Liver (tissue), 2 donors: Measurements from ENCODE around the gene PMM1.

Experiments
- CTCF ChIP-seq: fragments of 150-350 bp; IDR thresholded peaks from 2 replicates; pipeline ENCODE4 v1.5.1; 2017; ENCODE audit warnings: improper control_type of control experiment, low read depth, low read length; ENCODE audit not compliant: missing input control
- REST ChIP-seq: IDR thresholded peaks from 2 replicates; pipeline ENCODE4 v1.6.1; 2016; ENCODE audit warnings: antibody characterized with exemption, mild to moderate bottlenecking
- YY1 ChIP-seq: IDR thresholded peaks from 2 replicates; pipeline ENCODE4 v1.6.1; 2016; ENCODE audit warnings: antibody characterized with exemption, mild to moderate bottlenecking
- donor health status: healthy.

DNA sequence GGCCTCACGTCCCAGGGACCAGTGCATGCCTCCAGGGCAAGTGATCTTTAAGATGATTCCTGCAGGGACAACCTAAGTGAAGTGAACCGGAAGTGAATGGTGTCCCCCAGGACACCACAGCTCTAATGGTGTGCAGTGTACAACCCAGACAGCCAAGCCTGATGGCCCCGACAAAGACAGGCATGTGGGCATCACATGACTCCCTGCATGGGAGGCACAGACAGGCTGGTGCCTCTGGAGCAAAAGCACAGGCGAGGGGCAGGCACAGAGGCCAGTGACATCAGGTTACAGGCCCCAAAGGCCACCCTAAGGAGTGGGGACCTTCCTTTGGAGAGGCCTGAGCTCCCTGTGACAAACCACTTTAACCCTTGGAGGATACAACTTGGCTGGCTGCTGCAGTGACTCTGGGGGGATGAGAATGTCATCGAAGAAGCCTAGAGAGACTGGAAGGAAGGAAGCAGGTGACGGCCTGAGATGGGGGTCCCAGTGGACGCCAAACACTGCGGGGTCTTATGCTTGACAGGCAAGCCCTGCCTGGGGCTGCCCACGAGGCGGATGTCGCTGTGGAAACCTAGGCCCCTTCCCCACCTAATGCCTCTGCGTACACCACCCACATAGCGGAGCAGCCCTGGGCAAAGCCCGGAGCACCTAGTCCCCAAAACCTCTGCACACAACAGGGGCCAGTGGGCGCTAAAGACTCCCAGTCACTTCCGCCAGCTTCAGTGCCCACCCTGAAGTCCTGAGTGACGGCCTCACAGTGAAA, 57.7 kb downstream of the PMM1 start:
- TF ChIP-seq CTCF (no peak), YY1 (no peak), REST (no peak)
